LNCAP (cell line): Measurements from ENCODE around the gene STYXL1.

Experiments used
- CTCF ChIP-seq: fragments of 450-650 bp; IDR thresholded peaks from 2 replicates; pipeline ENCODE4 v1.5.1; 2017; ENCODE audit warnings: mild to moderate bottlenecking

STYXL1 gene

GRCh38 chr7:75958802-75959543 lies 88.8 kb downstream of the STYXL1 start:
- TF ChIP-seq CTCF: no peak

- TF ChIP-seq CTCF: no peak
Observed at GRCh38 chr7:75957021-75957736, 90.6 kb downstream of the STYXL1 start.

GRCh38 chr7:75955331-75955955 lies 92.4 kb downstream of the STYXL1 start:
- no peak for TF ChIP-seq CTCF

- TF ChIP-seq CTCF: no peak
Observed at GRCh38 chr7:75953931-75954330, 93.9 kb downstream of the STYXL1 start.

GRCh38 chr7:75953431-75953830 lies 94.4 kb downstream of the STYXL1 start:
- TF ChIP-seq CTCF: no peak

GRCh38 chr7:75951506-75951905 lies 96.3 kb downstream of the STYXL1 start:
- no peak for TF ChIP-seq CTCF

- no peak for TF ChIP-seq CTCF
Observed at GRCh38 chr7:75950111-75950681, 97.6 kb downstream of the STYXL1 start.
